ELF-1 (cell line): ENCODE measurements around the gene BCAS3.

ENCODE experiments used
- DNase-seq: peaks from one replicate; pipeline ENCODE4 v3.0.0-alpha.2; 2016; ENCODE audit warnings: low read depth, low spot score

BCAS3 gene

DNA sequence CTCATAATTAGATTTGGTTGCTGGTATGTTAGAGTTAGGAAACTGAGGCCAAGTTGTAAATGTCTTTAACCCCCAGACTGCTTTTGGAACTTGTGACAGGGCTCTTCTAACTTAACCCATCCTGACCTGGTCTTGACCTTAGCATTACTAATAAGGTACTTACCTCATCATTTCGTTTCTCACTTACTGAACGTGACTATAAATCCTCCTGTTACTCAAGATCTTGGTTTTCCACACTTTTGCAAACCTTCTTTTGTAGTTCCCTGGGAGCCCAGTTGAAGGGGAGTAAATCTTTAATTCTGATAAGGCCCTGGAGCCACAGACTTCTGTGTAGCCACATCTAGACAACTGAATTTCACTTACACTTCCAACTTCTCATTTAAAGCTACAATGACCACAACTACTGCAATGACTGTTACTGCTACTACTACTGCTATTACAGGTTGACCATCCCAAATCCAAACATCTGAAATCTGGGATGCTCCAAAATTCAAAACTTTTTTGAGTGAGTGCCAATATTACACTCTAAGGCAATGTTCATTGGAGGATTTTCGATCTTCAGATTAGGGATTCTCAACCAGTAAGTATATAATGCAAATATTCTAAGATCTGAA, 473.1 kb downstream of the BCAS3 start:
- no peak for DNase-seq

DNA sequence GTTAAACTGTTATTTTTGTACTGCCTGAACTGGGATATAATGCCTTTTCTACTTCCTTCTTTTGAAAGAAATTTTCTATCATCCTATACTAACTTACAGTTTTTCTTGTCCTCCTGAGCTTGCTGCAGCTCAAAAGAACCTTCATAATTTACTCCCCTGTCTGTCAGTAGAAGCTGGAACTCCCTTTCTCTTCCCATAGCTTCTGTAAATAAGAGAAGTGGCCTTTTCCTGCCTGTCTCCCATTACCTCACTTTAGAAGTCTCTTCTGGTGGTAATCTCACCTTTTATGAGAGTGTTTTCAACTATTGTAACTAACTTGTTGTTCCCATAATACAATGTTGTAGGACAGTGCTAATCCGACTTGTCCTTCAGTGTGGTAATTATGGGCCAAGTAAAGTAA, 475.2 kb downstream of the BCAS3 start:
- no peak for DNase-seq

- DNase-seq, result no peak
These were observed 478.1 kb downstream of the BCAS3 start for GRCh38 chr17:61155590-61156237.

DNA sequence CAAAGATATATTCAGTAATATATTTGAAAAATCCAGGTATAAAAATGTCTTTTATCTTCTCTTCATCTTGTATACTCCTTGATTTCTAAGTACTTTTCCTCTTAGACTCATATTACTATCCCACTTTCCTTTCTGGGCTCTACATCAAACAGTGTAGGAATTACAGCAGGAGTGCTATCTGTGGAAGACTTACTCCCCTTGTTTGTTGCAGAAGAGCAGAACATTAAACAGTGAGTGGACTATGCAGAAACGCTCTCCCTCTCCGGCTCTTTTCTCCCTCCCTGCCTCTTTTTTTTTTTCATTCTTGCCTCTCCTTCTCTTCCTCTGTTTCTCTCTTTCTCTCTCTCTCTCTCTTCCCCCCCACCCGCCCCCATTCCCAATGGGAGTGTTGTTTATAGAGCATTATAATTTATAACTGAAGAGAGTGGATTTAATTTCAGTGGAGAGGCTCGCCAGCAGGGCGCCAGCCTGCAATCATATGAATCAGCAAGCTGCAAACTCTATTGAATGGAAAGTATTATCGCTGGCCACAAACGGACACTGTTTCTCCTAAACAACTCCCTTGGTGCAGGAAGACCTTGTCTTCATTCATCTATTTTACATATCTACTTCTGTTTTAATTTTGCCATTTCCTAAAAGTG, 479.7 kb downstream of the BCAS3 start:
- DNase-seq, result no peak

- no peak for DNase-seq
These were observed 480.7 kb downstream of the BCAS3 start for GRCh38 chr17:61158376-61158775.

GRCh38 chr17:61159221-61159814, 481.7 kb downstream of the BCAS3 start:
- DNase-seq, result no peak

DNA sequence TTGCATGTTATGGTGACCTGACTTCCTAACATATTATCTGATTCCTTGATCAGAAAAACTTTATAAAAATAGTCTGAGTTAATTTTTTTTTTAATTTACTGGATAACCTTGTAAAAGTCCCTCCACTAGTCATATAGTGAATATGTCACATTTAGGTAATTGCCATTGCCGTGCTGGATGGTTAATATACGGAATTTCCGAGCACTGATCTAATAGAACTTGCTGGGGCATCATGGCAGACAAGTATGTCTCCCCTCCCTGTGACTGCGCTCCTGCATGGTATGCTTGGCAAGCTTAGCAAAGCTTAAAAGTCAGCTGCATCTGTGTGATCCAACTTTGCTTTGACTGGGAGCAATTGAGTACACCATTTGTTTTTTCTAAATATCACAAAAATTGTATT, 482.6 kb downstream of the BCAS3 start:
- no peak for DNase-seq

DNA sequence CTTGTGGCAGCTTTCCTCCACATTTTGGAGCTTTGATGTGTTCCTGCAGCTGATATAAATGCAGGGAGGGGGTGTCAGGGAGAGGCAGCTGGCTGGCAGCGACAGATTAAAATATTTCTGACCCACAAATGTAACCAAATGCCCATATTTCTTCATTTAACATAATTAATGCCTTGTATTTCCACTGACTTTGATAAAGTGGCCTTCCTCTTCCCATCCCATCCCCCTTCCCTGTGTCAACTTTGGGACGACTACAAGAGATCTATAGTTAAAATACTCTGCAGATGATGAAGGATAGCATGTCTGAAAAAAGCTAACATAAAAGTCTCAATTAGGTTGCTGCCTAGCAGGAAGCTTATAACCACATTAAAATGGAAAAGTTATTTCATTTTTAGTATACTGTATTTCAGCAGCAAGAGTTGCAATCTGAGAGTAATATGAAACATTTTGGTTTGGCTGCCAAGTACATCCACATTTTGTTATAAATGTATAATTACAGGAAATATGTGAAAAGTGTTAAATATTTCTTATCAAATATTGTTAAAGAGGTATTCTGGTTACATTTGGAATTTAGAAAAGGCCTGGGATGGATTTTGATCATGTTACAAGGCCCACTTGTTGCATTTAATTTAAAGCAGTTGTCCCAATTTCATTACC, 483.3 kb downstream of the BCAS3 start:
- no peak for DNase-seq

- no peak for DNase-seq
These were observed 484.0 kb downstream of the BCAS3 start for GRCh38 chr17:61161615-61162134.

GRCh38 chr17:61164517-61164916, 486.9 kb downstream of the BCAS3 start:
- no peak for DNase-seq

GRCh38 chr17:61167075-61167474, 489.4 kb downstream of the BCAS3 start:
- no peak for DNase-seq

DNA sequence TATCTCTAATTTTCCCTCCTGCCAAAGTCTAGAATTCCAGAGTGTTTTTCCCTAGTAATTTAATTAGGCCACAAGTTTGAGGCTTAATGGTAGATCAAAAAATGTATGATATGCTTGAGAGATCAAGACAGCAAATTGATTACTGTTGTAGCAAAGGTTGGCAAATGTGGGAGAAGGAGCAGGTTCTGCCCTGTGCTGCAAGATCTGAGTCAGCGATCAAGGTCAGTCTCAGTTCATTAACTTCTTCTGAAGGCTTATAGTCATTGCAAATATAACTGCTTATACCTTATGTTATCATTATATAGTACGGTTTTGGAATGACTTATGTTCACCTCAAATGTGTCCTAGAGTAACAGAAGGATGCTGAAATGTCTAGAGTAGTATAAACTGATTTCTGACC, 490.9 kb downstream of the BCAS3 start:
- no peak for DNase-seq

DNA sequence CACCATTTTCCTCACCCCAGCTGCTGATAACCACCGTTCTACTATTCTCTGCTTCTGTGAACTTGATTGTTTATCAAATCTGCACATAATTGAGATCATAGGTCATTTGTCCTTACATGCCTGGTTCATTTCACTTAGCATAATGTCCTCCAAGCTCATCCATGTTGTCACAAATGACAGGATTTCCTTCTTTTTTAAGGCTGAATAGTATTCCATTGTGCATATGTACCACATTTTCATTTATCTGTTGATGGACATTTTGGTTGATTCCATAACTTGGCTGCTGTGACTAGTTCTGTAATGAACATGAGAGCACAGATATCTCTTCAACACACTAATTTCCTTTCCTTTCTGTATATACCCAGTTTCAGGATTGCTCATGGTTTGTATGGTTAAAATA, 496.7 kb downstream of the BCAS3 start:
- no peak for DNase-seq

GRCh38 chr17:61175298-61176142, 497.9 kb downstream of the BCAS3 start:
- DNase-seq, result no peak

- no peak for DNase-seq
These were observed 499.7 kb downstream of the BCAS3 start for GRCh38 chr17:61177351-61177750.

DNA sequence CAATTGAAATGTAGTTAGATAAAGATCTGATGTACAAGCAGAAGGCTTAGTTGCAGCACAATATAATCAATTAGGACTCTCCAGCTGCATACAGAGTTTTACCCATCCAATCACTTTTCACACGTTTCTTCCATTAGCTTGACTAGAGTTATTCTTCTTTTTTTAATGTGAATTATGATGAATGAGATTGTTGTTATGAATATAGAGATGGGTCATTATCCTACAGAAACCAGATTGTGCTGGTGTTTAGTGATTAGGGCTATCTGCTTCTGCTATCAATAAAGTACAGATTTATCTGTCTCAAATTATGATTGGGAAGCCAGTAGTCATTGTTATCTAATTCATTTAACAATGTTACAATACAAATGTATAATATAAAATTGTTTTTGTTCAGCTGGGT, 500.6 kb downstream of the BCAS3 start:
- no peak for DNase-seq

GRCh38 chr17:61179380-61179806, 501.7 kb downstream of the BCAS3 start:
- DNase-seq, result peak; percentile 24

GRCh38 chr17:61183793-61184192, 506.1 kb downstream of the BCAS3 start:
- DNase-seq, result no peak

DNA sequence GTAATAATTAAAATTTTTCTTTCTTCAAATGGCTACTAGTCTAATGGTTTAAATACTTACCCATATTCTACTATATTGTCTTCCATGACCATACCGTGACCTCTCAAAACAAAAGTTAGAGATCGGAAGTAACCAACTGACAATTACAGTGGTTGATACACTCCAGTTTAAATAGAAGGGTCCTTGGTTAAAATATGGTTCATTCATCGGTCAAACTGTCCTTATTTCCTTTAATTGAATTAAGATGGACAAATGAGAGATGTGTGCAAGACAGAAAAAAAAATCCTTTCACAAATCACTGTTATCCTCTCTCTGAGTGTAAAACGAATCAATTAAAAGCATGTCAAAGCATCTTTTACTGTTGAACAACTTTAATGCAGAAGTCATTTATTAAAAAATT, 507.7 kb downstream of the BCAS3 start:
- no peak for DNase-seq

DNA sequence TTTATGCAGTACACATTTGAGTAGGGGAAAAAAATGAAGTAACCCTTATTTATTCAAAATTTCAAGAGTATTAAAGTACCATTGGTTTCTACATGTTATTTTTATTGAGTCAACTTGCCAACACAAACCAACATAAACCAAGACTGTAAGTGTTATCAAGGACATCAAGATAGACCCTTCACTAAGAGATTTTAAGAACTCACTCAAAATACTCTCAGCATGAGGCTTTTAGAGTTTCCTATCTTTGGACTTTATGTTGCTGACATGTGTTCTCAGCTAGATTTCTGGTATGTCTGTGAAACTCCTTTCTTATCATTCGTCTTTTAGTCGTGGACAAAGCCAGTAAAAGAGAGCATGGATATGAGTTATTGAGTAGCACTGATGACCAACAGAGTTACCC, 509.4 kb downstream of the BCAS3 start:
- no peak for DNase-seq

GRCh38 chr17:61188081-61188480, 510.4 kb downstream of the BCAS3 start:
- no peak for DNase-seq
